Activated CD8-positive, alpha-beta memory T cell treated with anti-CD3 and anti-CD28 coated beads, Interleukin-2, amount 50 U/mL, for 24 hours (primary cell): ENCODE results near the gene ATG16L2.
A peak's percentile ranks its signal among the peaks of the same experiment; 100 is the strongest.
"Not testable (repeated sequence)": the region's sequence is repeated elsewhere in the genome, so short reads cannot be mapped to it uniquely, and the experiment has no call there.

Experiments
- DNase-seq: peaks from one replicate; pipeline ENCODE4 v3.0.0-alpha.2; 2020; ENCODE audit errors: extremely low read depth

ATG16L2 gene

DNA sequence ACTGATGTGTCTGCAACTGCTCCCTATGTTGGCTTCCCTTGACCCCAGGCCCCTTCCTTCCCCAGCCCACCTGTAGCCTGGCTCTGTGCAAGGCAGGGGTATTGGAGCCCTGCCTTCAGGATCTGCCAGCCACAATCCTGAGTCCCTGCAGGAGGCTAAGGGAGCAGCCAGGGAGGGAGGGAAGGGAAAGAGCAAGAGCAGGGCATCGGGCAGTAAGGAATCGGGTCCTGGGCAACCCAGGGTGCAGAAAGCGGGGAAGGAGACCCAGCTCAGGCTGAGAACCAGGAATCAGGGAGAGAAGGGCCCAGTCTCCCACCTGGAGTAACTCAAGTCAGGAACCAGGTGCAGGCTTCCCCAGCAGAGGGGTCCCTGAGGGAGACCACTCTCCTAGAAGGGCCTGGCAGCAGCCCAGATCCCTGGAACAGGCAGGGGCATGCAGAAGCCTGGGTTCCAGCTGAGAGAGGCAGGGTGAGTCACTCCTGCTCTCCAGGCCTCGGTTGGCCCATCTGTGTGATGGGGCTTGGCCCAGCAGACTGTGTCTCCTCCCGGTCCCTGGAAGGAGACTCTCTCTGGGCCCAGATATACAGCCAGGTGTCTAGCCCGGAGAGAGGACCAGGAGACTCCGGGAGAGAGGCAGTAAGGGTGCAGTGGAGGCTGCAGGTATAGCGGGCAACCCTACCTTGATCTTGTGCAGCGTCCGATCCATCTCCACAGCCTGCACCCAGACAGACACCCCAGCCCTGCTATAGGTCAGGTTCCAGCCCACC is 33.7 kb upstream of the ATG16L2 start:
- DNase-seq: no peak

DNA sequence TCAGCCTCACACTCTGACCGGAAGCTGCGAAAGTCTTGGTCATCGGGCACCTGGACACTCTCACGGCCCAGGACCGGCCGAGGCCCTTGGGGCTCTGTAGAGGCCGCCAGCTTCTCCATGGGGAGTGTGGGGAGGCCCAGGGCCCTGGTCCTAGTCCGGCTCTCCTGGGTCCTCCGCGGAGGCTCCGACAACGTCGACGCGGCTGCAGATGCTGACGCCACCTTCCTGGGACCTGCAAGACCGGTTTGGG is 33.2 kb upstream of the ATG16L2 start:
- no peak for DNase-seq

- DNase-seq: peak; percentile 3
Measured at GRCh38 chr11:72781313-72782080, 32.7 kb upstream of the ATG16L2 start.

GRCh38 chr11:72782081-72782920 is 31.9 kb upstream of the ATG16L2 start:
- no peak for DNase-seq

GRCh38 chr11:72783144-72783905 is 30.9 kb upstream of the ATG16L2 start:
- no peak for DNase-seq

DNA sequence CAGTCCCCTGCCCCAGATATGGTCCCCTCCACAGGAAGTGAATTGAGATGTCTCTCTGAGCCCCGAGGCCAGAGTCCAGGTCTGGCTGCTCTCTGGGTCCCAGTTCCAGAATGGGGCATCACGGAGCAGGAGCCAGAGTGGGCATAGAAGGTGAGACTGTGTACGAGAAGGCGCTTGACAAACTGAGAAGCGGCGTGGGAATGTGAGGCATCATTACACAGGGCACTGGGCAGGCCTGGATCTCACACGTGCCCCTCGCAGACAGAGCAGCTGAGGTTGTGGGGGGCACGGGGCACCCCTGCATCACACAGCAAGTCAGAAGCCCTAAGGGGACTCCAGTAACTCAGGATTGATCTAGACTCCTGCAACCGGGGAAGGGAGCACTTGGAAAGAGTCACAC is 29.5 kb upstream of the ATG16L2 start:
- DNase-seq: no peak

- DNase-seq: no peak
Measured at GRCh38 chr11:72786305-72787215, 27.7 kb upstream of the ATG16L2 start.

- no peak for DNase-seq
Measured at GRCh38 chr11:72787216-72788104, 26.8 kb upstream of the ATG16L2 start.

DNA sequence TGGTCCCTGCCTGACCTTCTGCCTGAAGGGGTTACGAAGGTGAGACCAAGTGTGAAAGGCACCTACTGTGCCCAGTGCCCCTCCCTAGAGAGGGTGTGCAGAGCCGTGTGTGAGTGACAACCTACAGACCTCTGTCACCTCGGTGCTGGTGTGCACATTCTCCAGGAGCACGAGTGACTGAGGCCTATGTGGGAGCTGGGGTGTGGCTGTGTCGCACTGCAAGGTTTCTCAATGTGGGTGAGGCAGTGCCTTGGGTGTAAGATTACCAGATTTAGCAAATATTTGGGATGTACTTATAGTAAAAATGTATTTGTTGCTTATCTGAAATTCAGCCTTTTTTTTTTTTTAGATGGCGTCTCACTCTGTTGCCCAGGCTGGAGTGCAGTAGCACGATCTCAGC is 26.0 kb upstream of the ATG16L2 start:
- no peak for DNase-seq

- DNase-seq: no peak
Measured at GRCh38 chr11:72789493-72790131, 24.6 kb upstream of the ATG16L2 start.

DNA sequence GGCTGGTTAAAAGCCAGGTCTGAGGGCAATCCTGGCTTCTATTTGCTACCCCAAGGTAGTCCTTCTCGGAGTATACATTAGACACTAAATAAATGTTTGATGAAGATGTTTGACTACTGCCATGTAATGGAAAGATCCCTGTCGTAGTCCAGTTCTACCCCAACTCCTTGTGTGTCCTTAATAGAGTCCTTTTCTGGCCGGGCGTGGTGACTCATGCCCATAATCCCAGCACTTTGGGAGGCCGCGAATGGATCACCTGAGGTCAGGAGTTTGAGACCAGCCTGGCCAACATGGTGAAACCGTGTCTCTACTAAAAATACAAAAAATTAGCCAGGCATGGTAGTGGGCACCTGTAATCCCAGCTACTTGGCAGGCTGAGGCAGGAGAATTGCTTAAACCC is 23.0 kb upstream of the ATG16L2 start:
- not testable (repeated sequence) for DNase-seq

- DNase-seq: no peak
Measured at GRCh38 chr11:72792437-72793021, 21.7 kb upstream of the ATG16L2 start.

GRCh38 chr11:72793076-72793424 is 21.2 kb upstream of the ATG16L2 start:
- no peak for DNase-seq

DNA sequence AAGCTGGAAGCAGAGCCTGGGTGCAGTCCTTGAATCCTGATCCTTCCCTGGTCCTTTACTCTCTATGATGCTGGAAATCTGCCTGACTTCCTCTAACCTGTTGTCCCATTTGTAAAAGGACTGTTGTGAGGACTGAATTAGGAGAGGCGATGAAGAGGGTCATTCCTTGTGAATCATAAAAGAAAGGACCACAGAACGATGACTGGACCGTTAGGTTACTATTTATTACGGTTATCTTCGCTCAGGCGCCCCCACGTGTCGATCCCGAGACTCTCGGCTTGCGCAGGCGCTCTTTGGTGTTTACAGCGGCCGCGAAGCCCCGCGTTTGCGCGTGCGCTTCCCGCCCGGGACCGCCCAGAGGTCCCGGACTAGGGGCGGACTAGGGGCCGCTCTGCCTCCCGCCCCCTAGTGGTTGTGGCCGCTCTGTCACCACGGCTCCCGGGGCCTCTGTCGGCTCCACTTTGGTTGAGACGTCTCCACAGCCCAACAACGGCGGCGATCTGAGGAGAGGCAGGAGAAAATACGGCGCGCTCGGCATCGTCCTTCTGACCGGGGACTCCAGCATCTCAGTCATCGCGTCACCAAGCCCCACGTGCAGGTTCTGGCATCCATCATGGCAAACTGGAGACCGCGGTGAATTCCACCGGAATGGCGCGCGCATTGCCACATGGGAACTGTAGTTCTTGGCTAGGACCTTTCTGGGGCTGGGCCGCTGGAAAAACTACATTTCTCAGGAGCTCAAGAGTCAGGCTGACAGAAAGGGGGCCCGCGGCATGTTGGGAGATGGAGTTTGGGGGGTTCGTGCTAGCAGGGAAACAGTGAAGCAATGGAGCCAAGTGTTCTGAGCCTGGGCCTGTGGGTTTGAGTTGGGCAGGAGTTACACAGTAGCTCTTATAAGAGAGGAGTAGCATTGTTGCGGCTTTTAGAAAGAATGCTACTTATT is 20.5 kb upstream of the ATG16L2 start, which contains the start of gene STARD10:
Gene STARD10, minus strand, starts transcription at position 623 of the 943 bp plus-strand sequence. CDS start 12,866 bp downstream, outside the sequence.
- DNase-seq: peak; percentile 81

- DNase-seq: no peak
Measured at GRCh38 chr11:72798361-72798760, 15.8 kb upstream of the ATG16L2 start.

DNA sequence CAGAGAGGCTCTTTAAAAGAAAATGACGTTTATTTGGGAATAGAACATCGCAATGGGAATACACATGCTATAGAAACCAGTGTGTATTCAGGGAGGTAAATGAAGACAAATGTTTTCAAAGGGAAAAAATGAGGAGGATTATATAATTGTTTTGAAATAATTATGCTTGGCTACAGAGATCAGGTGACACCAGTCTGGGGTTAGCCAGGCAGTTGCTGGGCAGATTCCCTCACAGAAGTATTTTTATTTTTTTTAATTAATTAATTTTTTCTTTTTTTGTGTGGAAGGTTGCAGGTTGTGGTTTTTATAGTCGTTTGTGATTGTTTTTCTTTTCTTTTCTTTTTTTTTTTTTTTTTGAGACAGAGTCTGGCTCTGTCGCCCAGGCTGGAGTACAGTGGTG is 14.8 kb upstream of the ATG16L2 start:
- DNase-seq: no peak

DNA sequence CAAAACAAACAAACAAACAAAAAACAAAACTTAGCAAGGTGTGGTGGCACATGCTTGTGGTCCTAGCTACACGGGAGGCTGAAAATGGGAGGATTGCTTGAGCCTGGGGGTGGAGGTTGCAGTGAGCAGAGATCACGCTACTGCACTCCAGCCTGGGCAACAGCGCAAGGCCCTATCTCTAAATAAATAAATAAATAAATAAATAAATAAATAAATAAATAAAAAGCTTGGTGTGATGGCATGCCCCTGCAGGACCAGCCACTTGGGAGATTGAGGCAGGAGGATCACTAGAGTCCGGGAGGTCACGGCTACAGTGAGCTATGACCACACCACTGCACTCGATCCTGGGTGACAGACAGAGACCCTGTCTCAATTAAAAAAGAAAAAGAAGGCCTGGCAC is 11.4 kb upstream of the ATG16L2 start:
- no peak for DNase-seq

DNA sequence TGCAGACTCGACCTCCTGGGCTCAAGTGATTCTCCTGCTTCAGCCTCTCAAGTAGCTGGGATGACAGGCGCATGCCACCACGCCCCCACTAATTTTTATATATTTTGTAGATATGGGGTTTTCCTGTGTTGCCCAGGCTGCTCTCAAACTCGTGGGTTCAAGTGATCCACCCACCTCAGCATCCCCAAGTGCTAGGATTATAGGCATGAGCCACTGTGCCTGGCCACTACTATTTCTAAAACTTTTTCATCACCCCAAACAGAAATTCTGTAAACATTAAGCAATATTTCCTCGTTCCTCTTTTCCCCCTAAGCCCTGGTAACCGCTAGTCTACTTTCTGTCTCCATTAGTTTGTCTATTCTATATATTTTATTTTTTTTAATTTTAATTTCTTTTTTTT is 9.0 kb upstream of the ATG16L2 start:
- DNase-seq: no peak
